C4-2B (cell line): ENCODE measurements around the gene HYAL2.

Experiments used
- H3K27ac ChIP-seq: fragments of 450-650 bp; 2 replicates; pipeline ENCODE4 v1.5.1; 2017
- ZFX ChIP-seq: fragments of 450-650 bp; IDR thresholded peaks from 2 replicates; pipeline ENCODE4 v1.6.1; 2017
- TF ChIP-seq, protein P1 (sequence below): fragments of 450-650 bp; conservative IDR thresholded peaks from 2 replicates; pipeline ENCODE4 v1.5.1; 2017; ENCODE audit warnings: mild to moderate bottlenecking

The HYAL2 gene, protein sequence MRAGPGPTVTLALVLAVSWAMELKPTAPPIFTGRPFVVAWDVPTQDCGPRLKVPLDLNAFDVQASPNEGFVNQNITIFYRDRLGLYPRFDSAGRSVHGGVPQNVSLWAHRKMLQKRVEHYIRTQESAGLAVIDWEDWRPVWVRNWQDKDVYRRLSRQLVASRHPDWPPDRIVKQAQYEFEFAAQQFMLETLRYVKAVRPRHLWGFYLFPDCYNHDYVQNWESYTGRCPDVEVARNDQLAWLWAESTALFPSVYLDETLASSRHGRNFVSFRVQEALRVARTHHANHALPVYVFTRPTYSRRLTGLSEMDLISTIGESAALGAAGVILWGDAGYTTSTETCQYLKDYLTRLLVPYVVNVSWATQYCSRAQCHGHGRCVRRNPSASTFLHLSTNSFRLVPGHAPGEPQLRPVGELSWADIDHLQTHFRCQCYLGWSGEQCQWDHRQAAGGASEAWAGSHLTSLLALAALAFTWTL

DNA sequence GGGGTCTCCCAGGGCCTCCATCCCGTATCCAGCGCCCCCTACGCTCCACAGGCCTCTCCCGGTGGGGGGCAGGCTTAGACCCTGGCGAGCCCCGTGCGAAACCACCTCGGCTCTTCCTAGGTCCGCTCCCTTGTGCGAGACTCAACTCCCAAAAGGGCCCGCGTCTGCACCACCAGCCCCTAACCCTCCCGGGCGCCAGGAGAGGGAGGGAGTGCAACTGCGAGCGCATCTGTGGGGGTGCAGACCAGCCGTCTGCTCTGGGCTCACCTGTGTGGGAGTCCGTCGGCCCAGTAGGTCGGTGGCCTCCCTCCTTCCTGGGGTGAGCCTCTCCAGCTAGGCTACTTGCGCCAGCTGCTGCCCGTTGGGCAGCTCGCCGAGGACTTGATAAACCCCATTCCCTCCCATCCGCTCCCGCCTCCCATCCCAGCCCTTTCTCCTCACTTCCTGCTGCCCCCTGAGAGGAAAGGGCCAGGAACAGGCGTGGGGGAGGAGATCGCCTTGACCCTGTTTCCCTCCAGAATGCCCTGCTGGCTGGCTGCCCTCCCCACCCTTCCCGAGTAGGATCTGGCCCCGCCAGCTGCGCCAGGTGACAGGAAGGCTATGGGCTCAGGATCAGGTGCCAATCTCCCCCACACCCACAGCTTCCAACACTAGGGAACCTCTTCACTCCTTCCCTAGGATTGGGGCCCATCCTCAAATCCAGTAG, at the start of gene HYAL2:
HYAL2 (minus strand) TSS at position 360 of the 706 bp plus-strand sequence. CDS start 2,256 bp downstream, outside the sequence.
- TF ChIP-seq ZFX: no peak
- TF ChIP-seq, protein P1, sequence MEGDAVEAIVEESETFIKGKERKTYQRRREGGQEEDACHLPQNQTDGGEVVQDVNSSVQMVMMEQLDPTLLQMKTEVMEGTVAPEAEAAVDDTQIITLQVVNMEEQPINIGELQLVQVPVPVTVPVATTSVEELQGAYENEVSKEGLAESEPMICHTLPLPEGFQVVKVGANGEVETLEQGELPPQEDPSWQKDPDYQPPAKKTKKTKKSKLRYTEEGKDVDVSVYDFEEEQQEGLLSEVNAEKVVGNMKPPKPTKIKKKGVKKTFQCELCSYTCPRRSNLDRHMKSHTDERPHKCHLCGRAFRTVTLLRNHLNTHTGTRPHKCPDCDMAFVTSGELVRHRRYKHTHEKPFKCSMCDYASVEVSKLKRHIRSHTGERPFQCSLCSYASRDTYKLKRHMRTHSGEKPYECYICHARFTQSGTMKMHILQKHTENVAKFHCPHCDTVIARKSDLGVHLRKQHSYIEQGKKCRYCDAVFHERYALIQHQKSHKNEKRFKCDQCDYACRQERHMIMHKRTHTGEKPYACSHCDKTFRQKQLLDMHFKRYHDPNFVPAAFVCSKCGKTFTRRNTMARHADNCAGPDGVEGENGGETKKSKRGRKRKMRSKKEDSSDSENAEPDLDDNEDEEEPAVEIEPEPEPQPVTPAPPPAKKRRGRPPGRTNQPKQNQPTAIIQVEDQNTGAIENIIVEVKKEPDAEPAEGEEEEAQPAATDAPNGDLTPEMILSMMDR: no peak
- peak within 1 kb of the TSS; percentile 90 for H3K27ac ChIP-seq

DNA sequence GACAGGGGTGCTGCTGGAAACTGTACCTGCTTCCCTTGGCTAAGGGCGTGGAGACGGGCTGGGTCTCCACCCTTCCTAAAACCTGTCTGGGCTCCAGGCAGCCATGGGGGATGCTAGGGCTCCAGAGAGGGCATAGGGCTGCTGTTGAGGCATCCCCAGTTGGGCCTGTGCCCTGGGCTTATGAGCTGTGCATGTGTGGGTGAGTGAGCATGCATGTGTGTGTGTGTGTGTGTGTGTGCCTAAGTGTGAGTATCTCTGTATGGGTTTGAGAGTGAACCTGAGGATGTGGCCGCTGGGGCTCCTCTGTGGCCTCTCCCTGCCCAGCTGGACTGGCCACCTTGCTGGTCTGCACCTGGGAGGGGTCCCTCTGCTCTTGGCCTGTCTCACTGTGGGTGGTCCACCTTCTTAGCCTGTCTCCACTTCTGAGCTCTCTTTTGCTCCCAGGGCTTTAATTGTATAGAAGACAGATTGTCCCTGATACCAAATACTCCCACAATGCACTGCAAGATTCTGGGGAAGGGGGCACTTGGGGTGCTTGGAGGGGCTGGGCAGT, 48.7 kb upstream of the HYAL2 start:
- no peak for TF ChIP-seq ZFX
- TF ChIP-seq, protein P1: no peak
- no peak overlapping the region for H3K27ac ChIP-seq

DNA sequence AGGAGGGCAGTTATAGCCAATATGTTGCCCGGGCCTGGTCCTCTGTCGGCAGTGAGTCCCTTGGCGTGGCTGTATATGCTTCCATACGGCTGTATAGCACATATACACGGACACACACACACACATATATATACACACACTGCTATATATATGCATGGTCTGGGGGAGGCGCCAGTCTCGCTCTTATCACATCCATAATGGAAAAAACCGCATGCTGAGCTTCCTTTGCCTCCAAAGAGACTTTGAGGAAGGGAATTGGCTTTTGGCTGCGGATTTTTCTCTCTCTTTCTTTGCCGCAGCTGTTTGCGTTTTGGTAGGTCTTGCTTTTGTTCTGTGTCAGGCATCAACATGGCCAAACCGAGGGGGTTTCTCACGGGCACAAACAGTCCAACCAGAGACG, 48.0 kb upstream of the HYAL2 start:
- no peak overlapping the region for H3K27ac ChIP-seq

DNA sequence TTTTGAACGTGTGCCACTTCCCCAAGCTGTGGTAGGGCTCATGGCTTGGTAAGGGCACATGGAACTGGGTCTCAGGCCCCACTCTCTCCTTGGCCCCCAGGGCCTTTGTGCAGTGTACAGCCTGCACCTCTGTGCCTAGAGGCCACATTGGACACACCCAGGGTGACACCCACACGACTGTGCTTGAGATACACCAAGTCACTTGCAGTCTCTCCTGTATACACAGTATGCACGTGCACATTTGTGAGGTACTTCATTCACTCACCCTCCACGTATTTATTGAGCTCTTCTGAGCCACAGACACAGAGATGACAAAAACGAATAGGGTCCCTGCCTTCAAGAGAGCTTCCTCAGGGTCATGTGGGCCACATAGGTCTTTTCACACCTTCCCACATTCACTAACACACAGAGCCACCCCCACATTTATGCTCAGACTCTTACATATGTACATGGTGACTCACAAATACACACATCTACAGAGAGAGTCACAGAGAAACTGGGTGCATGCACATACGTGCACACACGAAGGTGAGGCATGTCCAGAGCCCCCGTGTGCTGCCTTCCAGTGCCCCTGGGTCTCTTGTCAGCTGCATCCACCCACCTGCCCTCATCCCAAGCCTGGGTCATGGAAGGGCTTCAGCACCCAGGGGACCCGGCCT, 46.6 kb upstream of the HYAL2 start:
- H3K27ac ChIP-seq: no peak overlapping the region
- TF ChIP-seq, protein P1: no peak
- no peak for TF ChIP-seq ZFX

More for the DNA sequence above, 48.0 kb upstream of the HYAL2 start:
- no peak for TF ChIP-seq ZFX
- TF ChIP-seq, protein P1: no peak; the same call in 1 of the 2 replicates

DNA sequence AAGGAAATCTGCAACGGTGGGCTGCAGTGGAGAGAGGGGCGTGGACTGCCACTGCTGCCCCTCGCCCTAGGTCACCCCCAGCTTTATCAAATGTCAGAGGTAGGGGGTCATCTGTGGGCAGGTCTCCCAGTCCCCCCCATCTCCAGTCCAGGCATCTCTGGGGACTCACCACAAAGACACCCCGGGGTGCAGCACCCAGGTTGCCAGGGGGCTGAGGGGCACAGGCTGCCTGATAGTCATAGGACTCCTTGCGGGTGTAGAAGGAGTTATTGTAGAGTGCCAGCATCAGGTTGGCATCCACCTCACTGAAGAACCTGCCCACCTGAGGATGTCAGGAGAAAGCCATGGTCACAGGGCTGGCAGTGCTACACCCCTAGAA, 43.3 kb upstream of the HYAL2 start:
- TF ChIP-seq ZFX: no peak
- TF ChIP-seq, protein P1: no peak
- H3K27ac ChIP-seq: peak overlapping the region; percentile 66

DNA sequence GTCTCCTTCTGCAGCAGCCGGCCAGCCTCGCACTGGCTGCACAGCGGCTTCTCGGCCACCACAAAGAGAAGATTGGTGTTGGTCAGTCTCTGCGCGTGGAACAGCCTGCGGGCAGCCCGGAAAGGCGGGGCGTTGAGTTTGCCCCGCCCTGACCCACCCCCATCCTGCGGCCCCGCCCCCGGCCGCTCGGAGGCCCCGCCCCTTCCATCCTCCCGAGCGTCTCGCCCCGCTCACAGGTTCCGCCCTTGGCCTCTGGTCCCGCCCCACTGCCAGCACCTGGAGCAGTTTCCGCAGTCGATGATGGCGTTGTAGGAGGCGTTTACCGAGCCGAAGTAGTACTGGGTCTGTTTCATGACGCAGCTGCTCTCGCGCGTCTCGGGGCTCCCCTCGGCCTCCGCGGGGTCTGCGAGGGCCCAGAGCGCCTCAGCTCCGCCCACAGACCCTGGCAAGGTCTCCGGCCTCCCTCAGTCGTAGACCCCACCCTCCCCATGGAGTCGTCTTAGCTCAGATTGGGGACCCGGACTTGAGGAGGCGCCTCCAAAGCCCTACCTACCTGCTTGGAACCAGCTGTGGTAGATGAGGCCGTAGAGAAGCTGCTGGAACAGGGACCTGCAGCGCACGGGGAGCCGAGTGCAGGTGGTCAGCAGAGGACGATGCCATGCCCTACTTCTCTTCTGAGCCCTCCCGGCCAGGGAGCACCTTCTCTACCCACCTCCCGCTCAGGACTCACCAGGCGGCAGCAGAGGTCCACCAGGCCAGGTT, 42.7 kb upstream of the HYAL2 start:
- no peak for TF ChIP-seq ZFX
- TF ChIP-seq, protein P1: no peak; the same call in 1 of the 2 replicates
- peak overlapping the region; percentile 66 for H3K27ac ChIP-seq
